ENCODE data around the gene MIF4GD. TPM values are rescaled to one million over a fixed set of nuclear protein-coding genes. Genes with fewer than 3 reads are reported as not detected.

The MIF4GD gene
- 32.6 to 35.4 TPM (median 33.3 TPM) in 5 replicates for total RNA-seq (2022; extraction: Qiagen RNA extraction)

GRCh38 chr17:75270966-75271232 is at the start of gene MIF4GD:
MIF4GD (minus strand) TSS chr17:75271231; CDS start chr17:75270195, 1,036 bp downstream.

GRCh38 chr17:75289115-75289831 is 18.2 kb upstream of the MIF4GD start, which contains the start of gene SLC25A19:
SLC25A19 (minus strand) TSS chr17:75289433; CDS start chr17:75286764, 2,669 bp downstream.

GRCh38 chr17:75261336-75262111 is 9.5 kb downstream of the MIF4GD start, which contains the start of the genes GGA3 and MRPS7:
GGA3 (minus strand) TSS chr17:75261606; CDS start chr17:75261587, 19 bp downstream.
MRPS7 (plus strand) TSS chr17:75261879; CDS start chr17:75261901, 22 bp downstream.

Other genes with a start within 250 kb of the MIF4GD start
- gene ATP5PD, start 224.3 kb downstream of the MIF4GD start, total RNA-seq (2022; extraction: Qiagen RNA extraction): 441 to 627 TPM (median 467 TPM) in 5 replicates
- gene KCTD2, start 224.0 kb downstream of the MIF4GD start, total RNA-seq (2022; extraction: Qiagen RNA extraction): 28.7 to 33.4 TPM (median 32.0 TPM) in 5 replicates
- gene SLC16A5, start 183.3 kb downstream of the MIF4GD start, total RNA-seq (2022; extraction: Qiagen RNA extraction): 18.7 to 33.7 TPM (median 28.8 TPM) in 5 replicates
- gene ARMC7, start 161.3 kb downstream of the MIF4GD start, total RNA-seq (2022; extraction: Qiagen RNA extraction): 15.6 to 21.9 TPM (median 16.6 TPM) in 5 replicates
- 87.1 to 129 TPM (median 120 TPM) in 5 replicates for gene NT5C, start 139.5 kb downstream of the MIF4GD start, total RNA-seq (2022; extraction: Qiagen RNA extraction)
- 672 to 869 TPM (median 737 TPM) in 5 replicates for gene JPT1, start 116.7 kb downstream of the MIF4GD start, total RNA-seq (2022; extraction: Qiagen RNA extraction)
- 381 to 425 TPM (median 407 TPM) in 5 replicates for gene SUMO2, start 88.3 kb downstream of the MIF4GD start, total RNA-seq (2022; extraction: Qiagen RNA extraction)
- 81.9 to 92.7 TPM (median 88.3 TPM) in 5 replicates for gene NUP85, start 65.6 kb downstream of the MIF4GD start, total RNA-seq (2022; extraction: Qiagen RNA extraction)
- gene GGA3, start 9.6 kb downstream of the MIF4GD start, total RNA-seq (2022; extraction: Qiagen RNA extraction): 17.2 to 30.2 TPM (median 25.7 TPM) in 5 replicates
- gene MRPS7, start 9.4 kb downstream of the MIF4GD start, total RNA-seq (2022; extraction: Qiagen RNA extraction): 144 to 167 TPM (median 154 TPM) in 5 replicates
- gene SLC25A19, start 18.2 kb upstream of the MIF4GD start, total RNA-seq (2022; extraction: Qiagen RNA extraction): 13.9 to 16.2 TPM (median 15.3 TPM) in 5 replicates
- 81.3 to 125 TPM (median 108 TPM) in 5 replicates for gene GRB2, start 134.4 kb upstream of the MIF4GD start, total RNA-seq (2022; extraction: Qiagen RNA extraction)
- 30.1 to 53.5 TPM (median 47.1 TPM) in 5 replicates for gene TMEM94, start 185.4 kb upstream of the MIF4GD start, total RNA-seq (2022; extraction: Qiagen RNA extraction)
- gene CASKIN2, start 244.3 kb upstream of the MIF4GD start, total RNA-seq (2022; extraction: Qiagen RNA extraction): 7.3 to 14.5 TPM (median 12.9 TPM) in 5 replicates
- gene TSEN54, start 245.3 kb upstream of the MIF4GD start, total RNA-seq (2022; extraction: Qiagen RNA extraction): 24.7 to 40.2 TPM (median 35.3 TPM) in 5 replicates